Measurements from ENCODE around the gene IGSF3.
"Not testable (repeated sequence)": the region's sequence is repeated elsewhere in the genome, so short reads cannot be mapped to it uniquely, and the experiment has no call there.

The IGSF3 gene

DNA sequence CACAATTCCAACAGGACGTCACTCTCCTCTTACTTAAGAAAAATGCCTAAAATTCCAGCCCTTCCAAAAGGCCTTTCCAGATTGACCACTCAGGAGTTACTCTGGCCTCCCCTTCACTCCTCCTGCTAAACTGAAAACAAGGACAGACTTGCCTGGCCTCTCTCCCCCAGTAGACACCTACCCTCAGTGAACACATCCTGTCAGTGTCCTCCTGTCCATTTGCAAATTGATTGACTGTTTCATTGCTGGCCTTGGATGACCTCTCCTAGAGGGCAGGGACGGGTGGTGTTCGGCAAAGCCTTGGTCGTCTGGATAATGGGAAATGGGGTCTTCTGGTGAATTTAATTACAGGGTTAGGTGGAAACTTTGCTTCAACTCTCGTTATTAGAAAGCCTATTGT is 8.9 kb downstream of the IGSF3 start:
- not testable (repeated sequence) for DNase-seq

DNA sequence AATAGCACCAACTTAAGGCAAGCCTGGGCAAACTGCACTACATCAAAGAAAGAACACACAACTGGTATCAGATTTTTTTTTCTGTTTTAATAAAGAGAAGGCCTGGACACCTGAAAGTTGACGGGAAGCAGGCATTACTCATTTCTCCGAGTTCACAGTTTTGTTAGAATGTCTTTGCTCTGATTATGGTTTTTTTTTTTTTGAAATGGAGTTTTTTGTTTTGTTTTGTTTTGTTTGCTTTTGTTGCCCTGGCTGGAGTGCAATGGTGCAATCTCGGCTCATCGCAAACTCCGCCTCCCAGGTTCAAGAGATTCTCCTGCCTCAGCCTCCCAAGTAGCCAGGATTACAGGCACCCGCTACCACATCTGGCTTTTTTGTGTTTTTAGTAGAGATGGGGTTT is 9.7 kb downstream of the IGSF3 start:
- DNase-seq: not testable (repeated sequence)

DNA sequence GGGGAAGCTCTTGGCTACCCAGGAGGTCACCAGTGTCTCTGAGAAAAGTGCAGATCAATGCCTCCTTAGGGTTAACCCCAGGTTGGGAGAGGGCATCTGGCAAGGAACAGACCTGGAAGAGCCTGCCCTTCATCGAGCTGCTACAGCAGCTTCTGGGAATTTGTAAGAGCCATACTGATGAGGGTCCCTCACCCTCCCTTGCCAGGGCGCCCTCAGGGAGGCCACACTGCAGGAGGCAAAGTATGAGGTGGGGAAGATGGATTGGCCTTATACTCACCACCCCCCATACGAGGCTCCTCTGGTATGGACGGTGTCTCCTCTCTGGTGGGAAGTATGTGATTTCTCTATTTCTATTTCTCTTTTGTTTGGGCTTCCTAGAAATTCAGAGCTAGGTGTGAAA is 13.2 kb downstream of the IGSF3 start:
- DNase-seq: no peak

DNA sequence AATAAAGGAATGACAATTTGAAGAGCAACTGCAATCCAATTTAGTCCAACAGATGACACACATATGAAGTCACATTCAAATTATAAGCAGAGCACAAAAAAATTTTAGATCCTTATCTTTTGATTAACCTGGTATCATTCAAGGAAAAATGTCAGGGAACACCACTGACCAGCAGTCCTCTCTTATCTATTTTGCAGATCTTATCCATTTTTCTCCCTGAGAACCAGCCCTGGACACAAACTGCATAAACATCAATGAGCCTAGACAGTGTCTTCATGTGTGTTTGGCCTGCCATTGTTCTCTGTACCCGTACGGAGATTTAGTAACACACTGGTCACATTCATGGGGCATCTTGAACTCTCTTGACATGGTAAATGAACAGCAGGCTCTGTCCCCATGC is 14.9 kb downstream of the IGSF3 start:
- DNase-seq: not testable (repeated sequence)

DNA sequence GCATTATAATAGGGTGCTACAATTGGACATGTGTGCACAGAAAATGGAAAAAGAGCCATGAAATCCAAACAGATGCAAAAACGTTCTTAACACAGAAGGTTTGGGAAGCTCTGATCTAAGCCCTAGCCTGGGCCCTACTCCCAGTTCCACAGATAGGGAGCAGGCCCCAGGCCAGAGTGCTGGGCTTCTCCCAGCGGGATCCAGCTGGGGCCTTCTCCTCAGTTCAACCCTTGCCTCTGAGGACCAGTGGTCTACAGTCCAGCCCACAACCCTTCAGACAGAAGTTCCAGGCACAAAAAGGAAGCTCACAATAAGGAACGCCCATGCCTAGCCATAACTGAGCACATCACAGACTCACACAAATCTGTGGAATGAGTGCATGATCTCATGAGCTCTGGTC is 16.8 kb downstream of the IGSF3 start:
- DNase-seq: not testable (repeated sequence)

DNA sequence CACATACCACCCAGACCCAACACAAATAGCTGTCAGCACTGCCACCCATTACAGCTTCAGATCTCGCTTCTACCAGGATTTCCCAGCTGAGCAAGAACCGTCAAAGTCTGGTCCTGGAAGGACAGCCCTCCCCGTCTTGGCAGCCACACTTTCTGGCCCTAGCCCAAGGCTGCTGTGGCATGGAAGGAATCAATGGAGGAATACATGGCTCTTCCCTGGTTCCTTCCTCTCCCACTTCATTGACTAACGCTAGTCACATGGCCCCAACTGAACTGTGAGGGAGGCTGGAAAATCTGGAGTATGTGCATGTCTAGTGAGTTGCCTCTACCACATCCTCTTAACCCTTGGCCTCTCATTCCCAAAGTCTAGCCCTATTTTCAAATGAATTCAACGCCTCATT is 18.5 kb downstream of the IGSF3 start:
- DNase-seq: not testable (repeated sequence)

DNA sequence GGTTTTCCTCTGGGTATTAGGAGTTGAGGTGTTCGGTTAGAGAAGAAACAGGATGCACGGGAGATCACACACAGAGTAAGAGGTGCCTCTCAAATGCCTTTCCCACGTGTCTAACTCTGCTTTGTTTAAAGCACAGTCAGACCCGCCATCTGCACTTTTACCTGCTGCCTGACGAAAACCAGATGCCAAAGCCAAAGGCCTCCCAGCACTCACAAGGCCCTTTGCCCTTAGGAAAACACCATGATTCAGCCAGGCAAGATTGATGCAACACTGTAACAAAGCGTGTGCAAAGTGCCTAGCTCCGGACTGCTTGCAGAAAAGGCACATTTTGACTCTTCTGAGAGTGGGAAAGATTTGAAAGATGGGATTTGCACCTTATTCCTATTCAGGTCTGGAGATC is 19.2 kb downstream of the IGSF3 start:
- DNase-seq: not testable (repeated sequence)

DNA sequence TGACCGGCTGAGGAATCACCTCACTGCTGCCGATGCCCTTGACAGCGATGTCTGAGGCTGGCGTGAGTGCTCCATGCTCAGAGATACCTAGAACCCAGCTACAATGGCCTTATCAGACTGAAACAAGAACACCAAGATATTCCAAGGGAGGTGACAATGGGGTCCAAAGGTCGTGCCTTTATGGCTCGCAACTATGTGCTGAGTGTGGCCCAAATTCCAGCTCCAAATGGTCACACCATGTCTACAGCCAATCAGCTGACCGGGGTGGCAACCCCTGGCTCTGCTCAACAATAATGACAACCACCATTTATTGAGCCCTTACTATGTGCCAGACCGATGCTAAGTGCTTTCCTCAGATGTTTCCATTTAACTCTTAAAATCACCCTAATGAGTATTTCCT is 20.3 kb downstream of the IGSF3 start:
- DNase-seq: not testable (repeated sequence)

DNA sequence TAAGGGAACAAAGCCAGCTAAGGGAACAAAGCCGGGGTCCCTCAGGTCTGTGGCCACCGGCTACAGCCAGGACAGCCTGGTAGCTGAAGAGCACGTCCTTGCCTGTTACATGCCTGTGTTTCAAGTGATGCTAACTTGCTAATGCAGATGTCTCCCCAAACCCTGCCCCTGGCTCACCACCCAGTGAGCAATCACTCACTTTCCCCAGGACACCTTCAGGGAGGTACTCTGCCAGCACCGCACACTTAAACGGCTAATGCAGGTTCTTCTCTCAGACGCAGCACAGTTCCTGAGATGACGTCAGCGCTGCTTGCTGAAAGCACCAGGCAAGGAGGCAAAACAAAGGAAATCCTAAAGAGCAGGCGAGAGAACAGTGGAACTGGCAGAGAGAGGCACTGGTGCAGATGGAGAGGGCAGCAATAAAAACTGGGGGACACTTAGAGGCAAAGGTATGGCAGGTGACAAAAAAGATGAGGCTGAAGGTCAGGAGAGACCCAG is 20.8 kb downstream of the IGSF3 start:
- DNase-seq: not testable (repeated sequence)

DNA sequence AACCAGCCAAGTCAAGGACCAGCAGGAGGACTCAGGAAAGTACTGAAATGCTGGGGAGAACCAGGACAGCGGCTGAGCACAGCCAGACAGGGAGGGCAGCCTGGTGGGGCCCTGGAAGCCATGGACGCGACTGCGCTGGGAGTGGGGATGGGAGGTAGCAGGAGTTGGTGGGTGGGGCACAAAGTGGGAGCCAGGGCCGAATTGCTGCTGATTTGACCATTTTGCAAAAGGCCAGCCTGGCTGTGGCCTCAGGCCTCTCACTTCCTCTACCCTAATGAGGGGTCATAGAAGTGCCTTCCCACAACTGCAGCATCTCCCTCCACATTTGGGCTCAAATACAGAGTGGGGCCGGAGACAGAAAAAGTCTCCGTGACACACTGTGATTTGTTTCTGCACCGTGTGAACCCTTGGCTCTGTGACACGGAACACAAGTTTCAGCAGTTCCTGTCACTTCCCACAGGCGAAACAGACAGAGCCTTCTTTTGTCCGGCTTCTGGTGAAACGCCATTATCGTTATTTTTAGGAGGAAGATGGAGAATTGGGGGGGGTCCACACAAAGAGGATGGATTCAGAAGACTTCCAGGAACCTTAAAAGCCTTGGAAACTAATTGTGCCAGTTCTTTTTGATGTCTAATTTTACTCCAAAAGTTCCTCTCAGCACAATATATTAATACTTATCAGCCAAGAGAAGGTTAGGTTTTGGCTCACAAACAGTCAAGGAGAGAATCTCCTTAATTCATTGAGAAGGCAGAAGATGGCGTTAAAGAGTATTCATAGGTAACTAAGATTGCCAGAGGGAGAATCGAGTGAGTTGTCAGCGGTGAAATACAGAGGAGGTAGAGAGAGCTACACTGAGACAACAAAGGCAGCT is 21.5 kb downstream of the IGSF3 start:
- not testable (repeated sequence) for DNase-seq

DNA sequence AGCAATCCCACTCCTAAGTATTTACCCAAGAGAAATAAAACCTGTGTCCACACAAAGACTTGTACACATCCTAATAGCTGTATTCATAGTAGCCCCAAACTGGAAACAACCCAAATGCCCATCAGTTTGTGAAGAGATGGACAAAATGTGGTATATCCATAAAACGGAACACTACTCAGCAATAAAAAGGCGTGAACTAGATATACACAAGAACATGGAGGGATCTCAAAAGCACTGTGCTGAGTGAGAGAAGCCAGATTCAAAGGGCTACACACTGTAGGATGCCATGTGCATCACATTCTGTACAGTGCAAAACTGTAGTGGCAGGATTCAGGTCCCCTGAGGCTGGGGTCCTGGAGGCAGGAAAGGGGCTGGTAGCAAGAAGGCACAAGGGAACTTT is 22.5 kb downstream of the IGSF3 start:
- DNase-seq: not testable (repeated sequence)

DNA sequence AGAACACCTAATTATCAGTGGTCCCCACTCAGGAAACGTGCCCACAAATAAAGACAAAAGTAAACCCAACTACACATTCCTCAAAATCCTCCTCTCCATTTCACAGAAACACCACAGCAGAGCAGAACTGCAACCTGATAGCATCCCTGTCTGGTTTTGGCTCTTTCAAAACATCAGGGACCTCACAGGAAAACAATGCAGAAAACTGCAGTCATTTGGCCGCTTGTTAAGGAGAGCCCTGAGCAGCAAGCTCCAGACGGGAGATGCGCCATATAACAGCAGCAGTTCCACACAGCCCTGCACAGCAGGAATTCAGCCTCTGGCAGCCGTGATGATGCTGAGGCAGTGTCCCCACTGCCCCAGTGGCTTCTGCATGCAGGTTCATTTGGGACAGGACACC is 23.4 kb downstream of the IGSF3 start:
- DNase-seq: not testable (repeated sequence)

DNA sequence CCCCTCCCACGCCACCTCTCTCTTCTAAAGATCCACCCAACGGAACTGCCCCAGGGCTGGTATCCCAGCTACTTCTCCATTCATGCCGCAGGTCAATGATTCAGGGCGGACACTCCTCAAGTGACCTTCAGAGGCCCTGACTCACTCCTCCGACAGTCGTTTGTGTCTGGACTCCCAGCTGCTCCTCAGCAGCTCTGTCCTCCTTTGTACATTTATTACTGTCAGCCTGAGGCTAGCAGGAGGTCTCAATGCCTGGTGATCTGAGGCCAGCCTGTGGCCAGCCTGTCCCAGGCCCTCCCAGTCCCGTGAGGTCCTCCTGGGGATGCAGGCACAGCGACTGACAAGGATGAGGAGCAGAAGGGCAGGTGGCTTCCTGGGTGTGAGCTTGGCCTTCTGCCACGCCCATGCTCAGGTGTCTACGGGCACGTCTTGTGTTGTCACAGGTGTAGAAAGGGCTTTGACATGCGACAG is 24.2 kb downstream of the IGSF3 start:
- not testable (repeated sequence) for DNase-seq

DNA sequence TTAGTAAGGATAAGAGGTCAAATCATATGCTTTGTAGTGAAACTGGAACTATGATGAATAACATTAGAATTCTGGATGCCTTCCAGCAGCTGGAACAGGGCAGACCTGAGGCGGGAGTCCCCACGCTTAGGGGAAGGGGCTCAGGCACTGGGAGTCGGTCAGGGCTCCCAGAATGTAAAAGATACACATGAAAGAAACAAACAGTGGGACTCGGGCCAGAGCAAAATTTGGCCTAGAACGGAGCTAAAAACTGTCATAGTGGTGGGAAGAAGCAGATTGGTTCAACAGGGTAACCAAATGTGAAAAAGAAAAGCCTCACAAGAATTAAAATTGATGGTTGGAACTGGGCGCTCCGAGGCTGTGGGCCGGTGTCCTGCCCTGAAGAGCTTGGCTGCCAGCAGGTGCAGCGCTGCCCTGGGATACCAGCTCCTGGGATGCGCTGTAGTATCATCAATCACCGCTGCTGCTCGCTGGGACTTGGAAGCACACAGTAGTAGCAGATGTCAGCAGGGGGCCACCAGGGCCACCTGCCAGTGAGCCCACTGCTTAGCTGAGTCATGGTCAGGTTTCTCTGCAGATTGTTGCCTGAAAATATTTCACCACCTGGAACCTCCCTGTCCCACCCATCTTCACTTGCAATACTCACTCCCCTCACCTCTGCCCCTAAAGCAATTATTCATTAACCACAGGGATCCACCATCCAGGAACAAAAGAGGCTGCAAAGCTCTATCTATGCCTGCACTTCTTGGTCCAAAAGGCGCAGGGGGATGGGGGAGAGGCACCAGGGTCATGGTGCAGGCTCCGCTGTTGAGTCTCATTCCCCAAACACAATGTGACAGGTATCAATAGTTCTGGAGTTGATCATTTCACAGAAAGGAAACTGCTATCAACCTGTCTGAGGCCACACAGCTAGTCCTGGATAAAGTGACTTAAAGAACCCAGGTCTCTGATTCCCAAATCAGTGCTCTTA is 24.9 kb downstream of the IGSF3 start:
- not testable (repeated sequence) for DNase-seq

DNA sequence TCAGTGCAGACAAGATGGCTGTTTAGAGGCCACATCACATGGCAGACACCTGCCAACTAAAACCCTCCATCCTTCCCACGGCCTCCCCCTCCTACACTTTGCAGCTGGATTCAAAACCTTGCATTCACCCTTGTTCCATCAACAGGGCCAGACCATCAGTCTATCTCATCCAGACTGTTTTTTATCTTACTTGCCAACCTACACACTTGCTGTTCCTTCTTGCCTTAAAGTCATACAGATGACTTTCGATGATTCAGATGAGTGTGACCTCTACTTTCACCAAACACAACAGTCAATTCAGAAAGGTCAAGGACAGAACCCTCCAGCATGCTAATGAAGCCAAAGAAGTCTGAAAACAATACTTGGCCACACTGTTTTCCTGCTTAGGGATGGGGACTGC is 29.9 kb downstream of the IGSF3 start:
- DNase-seq: not testable (repeated sequence)

DNA sequence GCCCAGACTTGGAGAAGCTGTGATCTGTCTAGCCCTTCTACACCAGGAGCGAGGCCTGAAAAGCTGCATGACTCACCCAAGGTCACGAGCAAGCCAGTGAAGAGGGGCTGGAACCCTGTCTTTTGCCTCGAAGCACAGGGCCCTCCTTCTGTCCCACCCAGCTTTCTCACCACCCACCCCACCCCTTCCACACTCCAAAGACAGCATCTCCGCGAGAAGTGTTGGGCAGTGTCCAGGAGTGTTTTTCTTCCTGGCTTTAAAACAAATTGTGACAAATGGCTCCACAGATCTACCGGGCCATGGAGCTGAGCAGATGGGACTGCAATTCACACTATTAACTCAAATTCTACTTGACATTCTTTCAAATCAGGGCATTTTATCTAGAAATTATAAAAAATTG is 30.9 kb downstream of the IGSF3 start:
- DNase-seq: not testable (repeated sequence)

DNA sequence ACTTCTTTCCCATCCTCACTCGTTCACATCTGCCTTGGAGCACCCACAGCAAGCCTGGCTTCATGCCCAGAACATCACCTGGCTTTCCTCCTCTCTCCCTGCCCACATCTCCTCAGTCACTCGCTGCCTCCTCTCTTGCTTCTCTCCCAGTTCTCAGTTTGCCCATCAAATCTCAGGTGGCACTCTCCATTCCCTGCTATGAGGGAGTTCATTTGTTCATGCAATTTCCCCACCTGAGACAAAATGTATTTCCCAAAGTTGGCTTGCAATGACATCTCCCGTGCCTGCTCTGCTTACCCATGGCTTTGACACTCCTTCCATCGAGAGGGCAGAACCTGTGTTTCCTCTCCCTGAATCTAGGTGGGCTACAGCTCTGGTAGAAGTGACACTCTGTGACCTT is 33.1 kb downstream of the IGSF3 start:
- not testable (repeated sequence) for DNase-seq

DNA sequence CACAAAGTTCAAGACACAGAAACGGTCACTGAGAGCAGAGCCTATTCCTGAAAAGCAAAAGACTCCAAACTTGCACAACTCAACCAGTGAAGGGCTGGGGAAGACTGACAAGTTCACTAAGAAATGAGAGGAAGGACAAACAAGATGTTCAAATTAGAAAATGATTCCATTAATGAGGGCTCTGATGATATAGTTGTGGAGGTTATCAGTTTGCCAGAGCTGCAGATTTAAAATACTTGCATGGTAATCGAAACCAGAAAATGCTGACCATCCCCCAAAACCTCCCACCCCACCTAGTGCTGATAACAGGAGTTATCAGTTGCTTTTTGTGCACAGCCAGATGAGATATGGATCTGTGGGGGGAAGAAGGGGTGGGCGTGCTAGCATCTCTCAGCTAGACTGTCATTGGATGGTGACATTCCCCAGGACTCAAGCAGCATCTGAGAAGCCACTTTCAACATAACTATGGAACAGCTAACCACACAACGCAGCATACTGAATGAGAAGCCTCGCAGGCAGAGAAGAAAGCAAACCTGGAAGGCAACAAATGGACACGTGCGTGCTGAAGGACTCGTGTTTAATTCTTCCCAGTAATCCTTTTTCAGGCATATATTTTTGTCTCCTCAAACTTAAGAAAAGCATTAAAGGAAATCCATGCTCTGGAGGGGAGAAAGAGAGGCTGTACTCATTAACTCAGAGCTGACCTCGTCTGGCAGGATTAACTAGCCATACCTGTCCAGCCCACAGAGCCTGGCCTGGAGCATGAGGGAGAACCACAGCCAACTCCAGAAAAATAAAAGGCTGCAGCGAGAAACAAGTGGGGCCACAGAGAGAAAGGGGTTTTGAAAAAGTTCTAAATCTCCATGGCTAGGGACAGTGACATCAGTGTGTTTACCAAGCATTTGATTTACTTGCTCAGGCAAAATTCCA is 35.3 kb downstream of the IGSF3 start:
- not testable (repeated sequence) for DNase-seq

DNA sequence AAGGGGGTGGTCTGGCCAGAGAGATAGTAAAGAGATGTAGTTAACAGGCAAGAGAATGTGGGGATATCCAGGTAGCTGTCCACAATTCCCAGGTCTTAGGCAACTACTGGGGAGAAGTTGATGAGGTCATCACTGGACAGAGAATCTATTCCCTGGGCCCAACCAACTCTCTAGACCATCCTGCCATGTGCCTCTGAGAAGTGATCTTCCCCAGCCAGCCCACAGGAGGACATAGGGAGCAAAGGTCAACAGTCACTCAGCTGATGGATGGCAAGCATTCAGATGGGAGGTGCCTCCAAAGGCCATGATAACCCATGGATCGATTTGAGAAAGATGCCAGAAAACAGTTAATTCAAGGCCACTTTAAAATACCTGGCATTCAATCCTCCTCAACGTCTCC is 36.0 kb downstream of the IGSF3 start:
- DNase-seq: not testable (repeated sequence)

DNA sequence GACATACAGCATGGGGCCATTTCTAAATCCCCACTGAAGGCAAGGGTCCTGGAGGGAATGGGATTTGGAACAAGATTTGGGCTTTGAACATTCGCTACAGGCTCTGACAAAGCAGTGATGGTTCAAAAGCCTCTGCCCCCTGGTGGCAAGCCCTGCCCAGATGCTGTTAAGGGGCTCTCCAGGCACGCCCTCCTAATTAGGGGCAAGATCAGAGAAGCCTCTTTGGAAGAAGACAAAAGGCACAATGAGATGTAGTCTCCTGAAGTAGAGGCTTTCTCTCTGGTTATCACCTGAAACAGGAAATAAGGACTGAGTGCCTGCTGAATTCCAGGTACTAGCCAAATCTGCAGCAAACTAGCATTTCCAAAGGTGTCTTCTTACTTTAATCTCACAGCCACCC is 37.5 kb downstream of the IGSF3 start:
- DNase-seq: not testable (repeated sequence)

DNA sequence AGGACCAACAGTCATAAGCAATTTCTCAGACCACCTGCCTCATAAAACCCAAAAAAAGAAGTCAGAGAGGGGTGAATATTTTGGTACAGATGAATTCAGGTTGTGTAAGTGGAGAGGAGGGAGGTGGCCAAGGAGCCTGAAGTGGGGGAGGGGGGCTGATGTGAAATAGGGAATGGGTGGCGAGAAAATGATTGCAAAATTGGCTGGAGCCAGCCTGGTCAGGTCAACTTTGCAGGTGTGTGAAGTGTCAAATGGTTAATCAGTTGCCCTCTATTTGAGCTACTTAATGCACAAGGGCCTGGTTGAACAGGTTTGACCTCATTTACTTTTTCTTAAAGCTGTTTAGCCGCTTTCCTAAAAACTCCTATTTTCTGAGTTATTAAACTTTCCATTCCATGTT is 38.1 kb downstream of the IGSF3 start:
- not testable (repeated sequence) for DNase-seq

DNA sequence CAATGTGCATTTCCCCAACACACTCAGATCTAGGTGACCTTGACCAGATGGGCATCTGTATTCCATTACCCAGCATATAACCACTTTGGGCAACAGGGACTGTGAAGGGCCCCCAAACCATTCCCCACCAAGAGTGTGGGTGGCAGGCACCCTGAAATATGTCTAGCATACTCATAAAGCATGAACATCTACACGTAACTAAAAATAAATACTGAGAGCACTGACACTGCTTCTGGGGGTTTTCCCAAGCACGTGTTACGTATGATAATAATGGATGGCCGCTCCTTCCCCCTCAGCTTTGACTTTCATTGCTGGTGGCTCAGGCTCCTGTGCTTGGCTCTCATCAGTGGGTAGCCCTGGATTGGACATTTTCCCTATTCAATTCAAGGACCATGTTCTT is 39.1 kb downstream of the IGSF3 start:
- DNase-seq: no peak

Data from right forelimb (tissue), 1 donor.